ENCODE measurements around the gene CFAP53.
"Not testable (repeated sequence)": the region's sequence is repeated elsewhere in the genome, so short reads cannot be mapped to it uniquely, and the experiment has no call there.

The CFAP53 gene, protein sequence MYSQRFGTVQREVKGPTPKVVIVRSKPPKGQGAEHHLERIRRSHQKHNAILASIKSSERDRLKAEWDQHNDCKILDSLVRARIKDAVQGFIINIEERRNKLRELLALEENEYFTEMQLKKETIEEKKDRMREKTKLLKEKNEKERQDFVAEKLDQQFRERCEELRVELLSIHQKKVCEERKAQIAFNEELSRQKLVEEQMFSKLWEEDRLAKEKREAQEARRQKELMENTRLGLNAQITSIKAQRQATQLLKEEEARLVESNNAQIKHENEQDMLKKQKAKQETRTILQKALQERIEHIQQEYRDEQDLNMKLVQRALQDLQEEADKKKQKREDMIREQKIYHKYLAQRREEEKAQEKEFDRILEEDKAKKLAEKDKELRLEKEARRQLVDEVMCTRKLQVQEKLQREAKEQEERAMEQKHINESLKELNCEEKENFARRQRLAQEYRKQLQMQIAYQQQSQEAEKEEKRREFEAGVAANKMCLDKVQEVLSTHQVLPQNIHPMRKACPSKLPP

GRCh38 chr18:50266248-50266704 lies at the start of gene CFAP53:
CFAP53 (minus strand) TSS chr18:50266495; CDS start chr18:50266404, 91 bp downstream.
- peak; percentile 98 for DNase-seq

- no peak for DNase-seq
Measured at GRCh38 chr18:50315100-50315871, 49.0 kb upstream of the CFAP53 start.

GRCh38 chr18:50313873-50314460 lies 47.7 kb upstream of the CFAP53 start:
- no peak for DNase-seq

DNA sequence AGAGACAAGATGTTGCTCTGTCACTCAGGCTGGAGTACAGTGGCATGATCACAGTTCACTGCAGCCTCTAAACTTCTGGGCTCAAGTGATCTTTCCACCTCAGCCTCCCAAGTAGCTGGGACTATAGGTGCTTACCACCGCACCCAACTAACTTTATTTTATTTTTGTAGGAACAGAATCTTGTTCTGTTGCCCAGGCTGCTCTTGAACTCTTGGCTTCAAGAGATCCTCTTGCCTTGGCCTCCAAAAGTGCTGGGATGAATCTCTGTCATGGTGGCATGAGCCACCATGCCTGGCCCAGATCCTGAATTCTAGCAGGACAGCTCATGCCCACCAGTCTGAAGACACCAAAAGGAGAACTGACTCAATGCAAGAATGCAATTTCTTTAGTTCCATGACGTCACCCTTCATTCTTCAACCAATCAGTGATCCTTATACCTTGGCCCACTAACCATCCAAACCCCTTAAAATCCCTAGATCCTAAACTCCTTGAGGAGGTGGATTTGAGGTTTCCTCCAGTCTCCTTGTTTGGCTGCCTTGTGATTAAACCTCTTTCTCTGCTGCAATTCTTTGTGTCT lies 46.8 kb upstream of the CFAP53 start:
- no peak for DNase-seq

DNA sequence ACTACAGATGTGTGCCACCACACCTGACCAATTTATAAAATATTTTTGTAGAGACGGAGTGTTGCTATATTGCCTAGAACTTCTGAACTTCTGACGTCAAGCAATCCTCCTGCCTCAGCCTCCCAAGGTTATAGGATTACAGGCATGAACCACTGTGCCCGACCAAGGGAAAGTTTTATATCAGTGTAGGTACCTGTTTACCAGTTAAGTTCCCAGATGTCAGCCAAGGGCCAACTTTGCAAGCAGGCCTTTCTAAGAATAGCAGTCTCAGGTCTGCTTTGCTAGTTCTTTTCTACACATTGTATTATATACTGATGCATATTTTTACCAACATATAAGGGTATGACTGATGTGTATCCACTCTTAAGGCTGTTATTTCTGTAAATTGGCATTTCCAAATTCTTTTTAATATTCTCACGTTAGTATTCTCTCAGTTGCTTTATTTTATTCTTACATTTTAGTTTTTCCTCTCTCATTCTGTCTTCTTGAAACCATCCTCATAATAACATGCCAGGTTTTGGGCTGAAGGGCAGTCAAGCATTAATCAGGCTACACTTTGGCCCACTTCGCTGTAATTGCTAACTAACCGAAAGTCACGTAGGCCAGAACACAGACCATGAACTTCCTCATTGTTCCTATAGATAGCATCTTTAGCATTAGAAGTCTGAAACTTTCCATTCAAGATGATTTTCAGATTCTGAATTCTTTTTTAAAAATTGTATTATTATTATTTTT lies 46.2 kb upstream of the CFAP53 start:
- DNase-seq = no peak

- DNase-seq = no peak
Measured at GRCh38 chr18:50311650-50312049, 45.4 kb upstream of the CFAP53 start.

DNA sequence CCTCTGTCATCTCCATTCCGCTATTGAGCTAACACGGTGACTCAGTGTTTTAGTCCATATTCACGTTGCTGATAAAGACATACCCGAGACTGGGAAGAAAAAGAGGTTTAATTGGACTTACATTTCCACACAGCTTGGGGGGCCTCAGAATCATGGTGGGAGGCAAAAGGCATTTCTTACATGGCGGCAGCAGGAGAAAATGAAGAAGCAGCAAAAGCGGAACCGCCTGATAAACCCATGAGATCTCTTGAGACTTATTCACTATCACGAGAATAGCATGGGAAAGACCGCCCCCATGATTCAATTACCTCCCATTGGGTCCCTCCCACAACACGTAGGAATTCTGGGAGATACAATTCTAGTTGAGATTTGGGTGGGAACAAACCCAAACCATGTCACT lies 43.8 kb upstream of the CFAP53 start:
- no peak for DNase-seq

- DNase-seq = not testable (repeated sequence)
Measured at GRCh38 chr18:50308851-50309250, 42.6 kb upstream of the CFAP53 start.

GRCh38 chr18:50307738-50308470 lies 41.6 kb upstream of the CFAP53 start:
- peak; percentile 98 for DNase-seq

DNA sequence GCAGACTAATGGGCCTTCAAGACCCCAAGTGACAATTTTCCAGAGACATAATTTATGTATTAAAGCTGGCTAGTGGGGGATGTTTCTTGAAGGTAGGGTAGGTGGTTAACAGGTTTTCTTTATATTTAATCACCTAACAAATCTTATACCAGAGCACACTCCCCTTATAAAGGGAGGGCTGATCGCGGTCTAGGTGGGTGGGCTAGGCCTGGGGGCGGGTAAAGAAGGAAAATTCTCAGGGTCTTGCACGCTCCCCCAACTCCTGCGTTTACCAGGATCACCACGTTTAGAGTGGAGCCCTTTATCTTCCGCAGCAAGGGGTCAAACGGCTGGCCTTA lies 41.1 kb upstream of the CFAP53 start:
- DNase-seq = no peak

DNA sequence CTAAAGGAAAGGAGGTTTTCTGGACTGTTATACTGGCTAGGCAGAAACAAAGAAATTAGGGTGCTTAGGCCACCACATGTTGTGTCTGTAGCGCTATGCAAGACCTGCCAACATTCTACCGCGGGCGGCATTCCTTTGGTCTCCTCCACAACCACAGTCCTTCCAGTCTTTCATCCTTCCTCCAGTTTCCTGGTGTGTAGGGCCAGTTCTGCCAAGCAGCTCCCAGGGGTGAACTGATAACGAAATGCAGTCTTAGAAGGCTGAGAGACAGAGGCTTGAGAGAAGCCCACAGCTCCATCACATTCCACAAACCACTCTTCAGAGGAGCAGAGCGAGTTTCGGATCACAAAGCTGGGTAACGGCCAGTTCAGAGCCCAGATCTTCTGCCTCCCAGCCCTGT lies 40.6 kb upstream of the CFAP53 start:
- DNase-seq = no peak

DNA sequence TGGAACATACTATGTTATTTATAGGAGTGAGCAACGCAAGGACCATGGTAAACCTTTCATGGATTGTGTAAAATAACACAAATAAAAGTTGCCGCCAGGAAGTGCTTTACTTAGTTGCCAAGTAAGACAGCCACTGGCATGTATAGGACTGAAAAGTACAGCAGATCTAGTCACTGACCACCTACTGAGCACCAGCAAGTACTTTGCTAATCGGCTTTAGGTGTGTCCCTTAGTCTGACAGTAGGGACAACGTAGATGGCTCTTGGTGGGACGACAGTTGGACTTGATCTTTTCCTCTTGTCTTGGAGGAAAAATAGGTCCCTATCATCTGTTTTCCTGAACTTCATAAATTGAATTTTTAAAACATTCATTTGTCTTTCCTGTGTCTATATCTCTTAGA lies 34.8 kb upstream of the CFAP53 start:
- peak; percentile 54 for DNase-seq

DNA sequence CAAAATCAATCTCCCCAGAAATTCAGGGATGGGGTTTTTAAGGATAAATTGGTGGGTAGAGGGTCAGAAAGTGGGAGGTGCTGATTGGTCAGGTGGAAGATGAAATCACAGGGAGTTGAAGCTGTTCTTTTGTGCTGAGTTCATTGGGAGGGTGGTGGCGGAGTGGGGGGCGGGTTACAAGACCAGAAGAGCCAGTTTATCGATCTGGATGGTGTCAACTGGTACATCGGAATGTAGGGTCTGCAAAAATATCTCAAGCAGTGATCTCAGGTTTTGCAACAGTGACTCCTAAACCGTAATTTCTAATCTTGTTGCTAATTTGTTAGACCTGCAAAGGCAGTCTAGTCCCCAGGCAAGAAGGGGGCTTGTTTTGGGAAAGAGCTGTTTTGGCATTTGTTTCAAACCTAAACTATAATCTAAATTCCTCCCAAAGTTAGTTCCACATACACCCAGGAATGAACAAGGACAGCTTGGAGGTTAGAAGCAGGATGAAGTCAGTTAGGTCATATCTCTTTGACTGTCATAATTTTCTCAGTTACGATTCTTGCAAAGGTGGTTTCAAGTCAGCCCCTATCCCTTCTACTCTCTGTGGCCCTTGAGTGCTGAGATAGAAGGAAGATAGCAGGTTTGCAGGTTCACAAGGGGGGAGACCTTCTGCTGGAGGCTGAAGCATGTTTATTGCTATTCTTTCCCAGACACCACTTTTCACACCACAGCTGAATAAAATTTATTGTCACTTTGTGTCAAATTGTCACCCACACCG lies 33.5 kb upstream of the CFAP53 start:
- no peak for DNase-seq

- DNase-seq = no peak
Measured at GRCh38 chr18:50298443-50299284, 32.4 kb upstream of the CFAP53 start.

- peak; percentile 90 for DNase-seq
Measured at GRCh38 chr18:50297621-50298442, 31.5 kb upstream of the CFAP53 start.

GRCh38 chr18:50293039-50293438 lies 26.7 kb upstream of the CFAP53 start:
- DNase-seq = no peak

DNA sequence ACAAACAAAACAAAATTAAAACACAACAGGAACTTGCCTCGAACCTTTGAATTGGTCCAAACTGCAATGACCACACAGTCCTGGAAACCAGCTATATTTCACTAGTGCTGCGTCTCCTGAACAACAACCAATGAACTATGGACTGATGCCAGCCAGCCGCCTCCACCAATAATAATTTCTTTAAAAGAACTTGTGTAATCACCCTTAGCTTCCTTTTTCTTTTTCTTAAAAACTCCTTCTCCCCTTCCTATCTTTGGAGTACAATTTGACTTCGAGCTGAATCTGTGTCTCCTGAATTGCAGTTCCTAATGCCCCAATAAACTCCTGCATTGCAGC lies 22.8 kb upstream of the CFAP53 start:
- DNase-seq = no peak

DNA sequence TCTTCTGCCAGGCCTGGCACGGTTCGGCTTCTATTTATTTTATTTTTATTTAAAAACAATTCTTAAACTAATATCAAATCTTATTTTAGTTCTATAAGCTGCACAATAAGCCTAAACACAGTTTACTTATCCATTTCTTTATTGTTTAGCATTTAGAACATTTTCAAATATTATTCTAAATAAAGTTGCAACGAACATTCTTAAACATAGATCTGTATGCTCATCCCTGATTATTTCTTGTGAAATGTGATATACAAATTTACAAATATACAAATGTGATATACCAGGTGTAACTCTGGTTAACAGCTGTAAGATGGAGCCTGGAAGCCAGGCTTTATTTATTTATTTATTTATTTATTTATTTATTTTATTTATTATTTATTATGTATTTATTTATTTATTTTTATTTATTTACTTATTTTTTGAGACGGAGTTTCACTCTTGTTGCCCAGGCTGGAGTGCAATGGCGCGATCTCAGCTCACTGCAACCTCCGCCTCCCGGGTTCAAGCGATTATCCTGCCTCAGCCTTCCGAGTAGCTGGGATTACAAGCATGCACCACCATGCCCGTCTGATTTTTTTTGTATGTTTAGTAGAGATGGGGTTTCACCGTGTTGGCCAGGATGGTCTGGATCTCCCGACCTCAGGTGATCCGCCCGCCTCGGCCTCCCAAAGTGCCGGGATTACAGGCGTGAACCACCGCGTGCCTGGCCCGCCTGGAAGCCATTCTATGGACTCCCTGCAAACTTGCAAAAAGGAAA lies 22.2 kb upstream of the CFAP53 start:
- not testable (repeated sequence) for DNase-seq

Measured in NCI-H69 (cell line).